ENCODE data around the gene SCN7A. TPM values are rescaled to one million over a fixed set of nuclear protein-coding genes. Genes with fewer than 3 reads are reported as not detected.
"Not testable (repeated sequence)": the region's sequence is repeated elsewhere in the genome, so short reads cannot be mapped to it uniquely, and the experiment has no call there.

Gene SCN7A
- total RNA-seq, 2 donors from 2014 or later, result not detected

GRCh38 chr2:166357950-166358321, 136.1 kb downstream of the SCN7A start:
- H3K27ac Mint-ChIP-seq; H3K4me1 Mint-ChIP-seq (ENCODE audit: low read depth); H3K36me3 Mint-ChIP-seq (ENCODE audit: insufficient read depth in 2 of 2); ATAC-seq (replicated peaks in 1 of 2); H3K9me3 Mint-ChIP-seq; DNase-seq; H3K4me3 Mint-ChIP-seq; H3K27me3 Mint-ChIP-seq (ENCODE audit: low read depth): not testable (repeated sequence)

- Mint-ChIP-seq H3K36me3 (ENCODE audit: insufficient read depth in 2 of 2) (no peaks in the 10 kb centered on the region), H3K27ac (no peak overlapping the region), H3K9me3 (peaks cover 0 to 6% of the 10 kb centered on the region in 2 donors), H3K27me3 (ENCODE audit: low read depth) (no peaks in the 10 kb centered on the region), H3K4me1 (ENCODE audit: low read depth) (no peaks in the 10 kb centered on the region), H3K4me3 (no peak overlapping the region)
- ATAC-seq (replicated peaks in 1 of 2) (no peak), DNase-seq (no peak)
Measured at GRCh38 chr2:166357068-166357949, 136.7 kb downstream of the SCN7A start.

Other genes starting within 250 kb of the SCN7A start
- under 1 TPM; 0.12 to 0.38 TPM for gene SCN9A, start 118.3 kb downstream of the SCN7A start, total RNA-seq

Data from activated T-cell treated with anti-CD3 and anti-CD28 coated beads, Interleukin-2, amount 50 U/mL, for 72 hours (primary cell).